ENCODE data around the gene CSPG5.

CSPG5 gene

GRCh38 chr3:47536221-47536891, 42.3 kb downstream of the CSPG5 start:
- no peak for DNase-seq

GRCh38 chr3:47533996-47534454, 44.6 kb downstream of the CSPG5 start:
- DNase-seq: no peak

- DNase-seq: no peak
These were observed 45.2 kb downstream of the CSPG5 start for GRCh38 chr3:47533481-47533880.

- no peak for DNase-seq
These were observed 50.5 kb downstream of the CSPG5 start for GRCh38 chr3:47527952-47528725.

GRCh38 chr3:47525617-47526016, 53.0 kb downstream of the CSPG5 start:
- DNase-seq: no peak

GRCh38 chr3:47523310-47524073, 55.2 kb downstream of the CSPG5 start:
- no peak for DNase-seq

GRCh38 chr3:47522082-47522987, 56.3 kb downstream of the CSPG5 start:
- DNase-seq: peak; percentile 48

- DNase-seq: no peak
These were observed 57.9 kb downstream of the CSPG5 start for GRCh38 chr3:47520756-47521155.

- no peak for DNase-seq
These were observed 60.7 kb downstream of the CSPG5 start for GRCh38 chr3:47517937-47518336.

- no peak for DNase-seq
These were observed 62.8 kb downstream of the CSPG5 start for GRCh38 chr3:47515864-47516319.

- no peak for DNase-seq
These were observed 63.6 kb downstream of the CSPG5 start for GRCh38 chr3:47515100-47515499.

GRCh38 chr3:47513125-47513929, 65.3 kb downstream of the CSPG5 start, which contains the start of gene ELP6:
TSS of gene ELP6 (minus strand) at chr3:47513712. CDS start at chr3:47513590, 122 bp downstream.
- DNase-seq: peak; percentile 64

- no peak for DNase-seq
These were observed 66.1 kb downstream of the CSPG5 start for GRCh38 chr3:47512416-47513124.
